Peyer's patch (tissue), 4 donors: ENCODE measurements around the gene PLXNA2.

ENCODE experiments used
- POLR2A ChIP-seq, 2 donors: fragments of 450-650 bp; IDR thresholded peaks; one replicate each; pipeline ENCODE4 v1.5.1; 2017; ENCODE audit warnings: antibody characterized with exemption in 2 of 2, mild to moderate bottlenecking in 2 of 2, moderate library complexity in 2 of 2
- TF ChIP-seq, protein P1 (sequence below), 6 experiments: fragments of 450-650 bp in 4 of 6; fragments of 200-600 bp in 2 of 6; sonication (generic) in 1 of 6; IDR thresholded peaks; one replicate each; pipeline ENCODE4 v1.5.1; 2017 to 2019; ENCODE audit warnings: antibody characterized with exemption in 6 of 6, mild to moderate bottlenecking in 3 of 6, moderate library complexity in 1 of 6

DNA sequence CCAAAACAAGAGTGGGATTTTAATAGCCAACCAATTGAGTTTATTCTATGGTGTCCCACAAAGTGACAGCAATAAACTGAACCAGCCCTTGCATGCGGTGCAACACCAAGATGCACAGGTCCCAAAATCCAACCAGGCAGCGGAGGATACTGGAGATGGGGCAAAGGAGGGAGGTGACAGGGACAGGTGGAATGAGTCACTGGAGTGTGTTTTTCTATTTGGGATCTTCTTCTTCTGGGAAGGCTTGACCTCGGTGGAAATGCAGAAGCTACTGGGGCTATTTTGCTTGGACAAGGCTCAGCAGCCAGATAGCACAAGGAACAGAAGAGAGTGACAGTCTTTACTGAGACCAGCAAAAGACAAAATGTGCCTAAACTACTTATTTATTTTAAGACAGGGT, 97.5 kb downstream of the PLXNA2 start:
- TF ChIP-seq, protein P1, sequence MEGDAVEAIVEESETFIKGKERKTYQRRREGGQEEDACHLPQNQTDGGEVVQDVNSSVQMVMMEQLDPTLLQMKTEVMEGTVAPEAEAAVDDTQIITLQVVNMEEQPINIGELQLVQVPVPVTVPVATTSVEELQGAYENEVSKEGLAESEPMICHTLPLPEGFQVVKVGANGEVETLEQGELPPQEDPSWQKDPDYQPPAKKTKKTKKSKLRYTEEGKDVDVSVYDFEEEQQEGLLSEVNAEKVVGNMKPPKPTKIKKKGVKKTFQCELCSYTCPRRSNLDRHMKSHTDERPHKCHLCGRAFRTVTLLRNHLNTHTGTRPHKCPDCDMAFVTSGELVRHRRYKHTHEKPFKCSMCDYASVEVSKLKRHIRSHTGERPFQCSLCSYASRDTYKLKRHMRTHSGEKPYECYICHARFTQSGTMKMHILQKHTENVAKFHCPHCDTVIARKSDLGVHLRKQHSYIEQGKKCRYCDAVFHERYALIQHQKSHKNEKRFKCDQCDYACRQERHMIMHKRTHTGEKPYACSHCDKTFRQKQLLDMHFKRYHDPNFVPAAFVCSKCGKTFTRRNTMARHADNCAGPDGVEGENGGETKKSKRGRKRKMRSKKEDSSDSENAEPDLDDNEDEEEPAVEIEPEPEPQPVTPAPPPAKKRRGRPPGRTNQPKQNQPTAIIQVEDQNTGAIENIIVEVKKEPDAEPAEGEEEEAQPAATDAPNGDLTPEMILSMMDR (IDR thresholded peaks at IDR 0.05), result no peak
- TF ChIP-seq POLR2A (IDR thresholded peaks at IDR 0.05), result no peak
